ENCODE results near the gene HLA-G.
"Not testable (repeated sequence)": the region's sequence is repeated elsewhere in the genome, so short reads cannot be mapped to it uniquely, and the experiment has no call there.

HLA-G gene

GRCh38 chr6:29827579-29828470, at the start of gene HLA-G:
Gene HLA-G (plus strand): TSS chr6:29827825. CDS start chr6:29827845, 20 bp downstream.
- DNase-seq, result no peak

- DNase-seq, result not testable (repeated sequence)
Measured at GRCh38 chr6:29780019-29780698, 47.5 kb upstream of the HLA-G start.

- no peak for DNase-seq
Measured at GRCh38 chr6:29789176-29789575, 38.4 kb upstream of the HLA-G start.

GRCh38 chr6:29790626-29791025, 37.0 kb upstream of the HLA-G start:
- no peak for DNase-seq

GRCh38 chr6:29791162-29791561, 36.5 kb upstream of the HLA-G start:
- no peak for DNase-seq

- DNase-seq, result no peak
Measured at GRCh38 chr6:29791786-29792122, 35.9 kb upstream of the HLA-G start.

GRCh38 chr6:29792123-29793035, 35.2 kb upstream of the HLA-G start:
- peak in 42 of 58 donors; percentile 2 to 65 (median 18) for DNase-seq

- DNase-seq, result no peak
Measured at GRCh38 chr6:29793036-29793356, 34.6 kb upstream of the HLA-G start.

GRCh38 chr6:29793796-29794195, 33.8 kb upstream of the HLA-G start:
- no peak for DNase-seq

GRCh38 chr6:29796026-29796425, 31.6 kb upstream of the HLA-G start:
- DNase-seq, result no peak

- DNase-seq, result no peak
Measured at GRCh38 chr6:29797135-29797534, 30.5 kb upstream of the HLA-G start.

- DNase-seq, result no peak
Measured at GRCh38 chr6:29797966-29798365, 29.7 kb upstream of the HLA-G start.

GRCh38 chr6:29800254-29800653, 27.4 kb upstream of the HLA-G start:
- DNase-seq, result no peak

- no peak for DNase-seq
Measured at GRCh38 chr6:29806387-29806786, 21.2 kb upstream of the HLA-G start.

GRCh38 chr6:29809249-29809648, 18.4 kb upstream of the HLA-G start:
- DNase-seq, result no peak

GRCh38 chr6:29810371-29810770, 17.3 kb upstream of the HLA-G start:
- DNase-seq, result no peak

GRCh38 chr6:29811377-29811776, 16.2 kb upstream of the HLA-G start:
- DNase-seq, result no peak

GRCh38 chr6:29813066-29813465, 14.6 kb upstream of the HLA-G start:
- DNase-seq, result no peak

GRCh38 chr6:29813809-29814208, 13.8 kb upstream of the HLA-G start:
- no peak for DNase-seq

GRCh38 chr6:29814379-29815117, 13.1 kb upstream of the HLA-G start:
- no peak for DNase-seq

GRCh38 chr6:29815118-29815750, 12.4 kb upstream of the HLA-G start:
- no peak for DNase-seq

All from anterior cingulate cortex (tissue), 58 donors.